HepG2 (cell line): ENCODE data around the gene GSAP. TPM values are rescaled to one million over a fixed set of nuclear protein-coding genes. Genes with fewer than 3 reads are reported as not detected.

Experiments used
- ATAC-seq: fragments of 200-7000 bp; cut with Tn5 transposase; 3 replicates; pipeline ENCODE4 v1.9.1; 2020; ENCODE audit warnings: mild to moderate bottlenecking, moderate library complexity
- BruUV-seq: library from RNA; stranded (reverse); fragments of 400-500 nt; replicated peaks from 2 replicates; lab custom pipeline; 2021; lab: Mats Ljungman, UMichigan
- CTCF ChIA-PET: fragments of 300-600 bp; formaldehyde crosslinking; extraction: SDS; loops from one replicate; lab custom pipeline; 2021; ENCODE audit warnings: low total read pairs, inconsistent platforms, low intra/inter-chr PET ratio; lab: Yijun Ruan, JAX
- POLR2A ChIA-PET: fragments of 350-600 bp; sonication (Branson Sonifier 250); formaldehyde crosslinking; loops from one replicate; lab custom pipeline; 2020; ENCODE audit warnings: antibody characterized with exemption, inconsistent platforms; lab: Yijun Ruan, JAX
- DNase-seq: peaks from one replicate; pipeline ENCODE4 v3.0.0-alpha.2; 2015; ENCODE audit warnings: low spot score
- FAIRE-seq: peaks from 3 replicates; lab custom pipeline; 2011; peaks lifted over from hg19 to GRCh38; lab: Jason Lieb, UNC
- H2AFZ ChIP-seq: one replicate; pipeline ENCODE4 v1.6.1; 2011; ENCODE audit warnings: low read length, inconsistent platforms
- H3K27ac ChIP-seq: fragments of 300-600 bp; 3 replicates; pipeline ENCODE4 v1.8.0; 2011; ENCODE audit warnings: mixed run types, mild to moderate bottlenecking, mixed read lengths, low read length, inconsistent platforms; ENCODE audit not compliant: insufficient read depth; ENCODE audit errors: extremely low read length
- H3K27me3 ChIP-seq, 2 experiments: fragments of 200-600 bp in 1 of 2; 2 replicates in 1 of 2; 3 replicates in 1 of 2; pipeline versions ENCODE4 v1.6.0 to v1.8.0; 2011; ENCODE audit warnings: low read length in 2 of 2, mild to moderate bottlenecking in 2 of 2, moderate library complexity in 2 of 2, inconsistent platforms in 1 of 2; ENCODE audit not compliant: insufficient read depth in 2 of 2, control insufficient read depth in 1 of 2
- H3K36me3 ChIP-seq, 2 experiments: fragments of 200-600 bp in 1 of 2; replicated peaks in 1 of 2; 2 replicates in 1 of 2; 3 replicates in 1 of 2; pipeline versions ENCODE4 v1.5.1 to v1.8.0; 2011; ENCODE audit warnings: low read length in 2 of 2, inconsistent platforms in 1 of 2; ENCODE audit not compliant: insufficient read depth in 2 of 2, control insufficient read depth in 1 of 2
- H3K4me1 ChIP-seq: 2 replicates; pipeline ENCODE4 v1.5.1; 2012; ENCODE audit warnings: low read length, inconsistent platforms; ENCODE audit not compliant: insufficient read depth
- H3K4me2 ChIP-seq: 2 replicates; pipeline ENCODE4 v1.6.0; 2011; ENCODE audit warnings: low read depth, low read length, inconsistent platforms
- H3K4me3 ChIP-seq, 3 experiments: fragments of 200-600 bp in 1 of 3; sonication (generic), shearing (Covaris generic) in 1 of 3; replicated peaks in 1 of 3; 2 replicates each; pipeline ENCODE4 v1.5.1; 2011 to 2016; ENCODE audit warnings: low read length in 3 of 3, inconsistent platforms in 2 of 3, low read depth in 2 of 3, mild to moderate bottlenecking in 2 of 3, control low read depth in 1 of 3, mixed read lengths in 1 of 3; ENCODE audit not compliant: insufficient read depth in 1 of 3
- H3K79me2 ChIP-seq: one replicate; pipeline ENCODE4 v1.6.1; 2011; ENCODE audit warnings: low read length, inconsistent platforms; ENCODE audit not compliant: insufficient read depth
- H3K9ac ChIP-seq: 2 replicates; pipeline ENCODE4 v1.6.0; 2011; ENCODE audit warnings: mild to moderate bottlenecking, low read depth, low read length, inconsistent platforms; ENCODE audit not compliant: insufficient read depth
- H3K9me3 ChIP-seq: 2 replicates; pipeline ENCODE4 v1.5.1; 2012; ENCODE audit warnings: mild to moderate bottlenecking, low read length
- H4K20me1 ChIP-seq: 2 replicates; pipeline ENCODE4 v1.6.0; 2011; ENCODE audit warnings: inconsistent platforms, mild to moderate bottlenecking, low read length, moderate library complexity; ENCODE audit not compliant: insufficient read depth
- NCOA2 ChIP-seq: sonication (generic); formaldehyde crosslinking; IDR thresholded peaks from 2 replicates; pipeline ENCODE4 v1.8.0; 2022; ENCODE audit warnings: inconsistent platforms
- NFATC3 ChIP-seq: sonication (generic); formaldehyde crosslinking; IDR thresholded peaks from 2 replicates; pipeline ENCODE4 v1.5.1; 2020; ENCODE audit warnings: mild to moderate bottlenecking, missing genetic modification reagents
- NR0B2 ChIP-seq: sonication (generic); formaldehyde crosslinking; IDR thresholded peaks from 2 replicates; pipeline ENCODE4 v1.4.0; 2020; ENCODE audit warnings: mild to moderate bottlenecking, missing genetic modification reagents
- RORA ChIP-seq: sonication (generic); formaldehyde crosslinking; IDR thresholded peaks from 2 replicates; pipeline ENCODE4 v1.5.0; 2020; ENCODE audit warnings: mild to moderate bottlenecking, missing genetic modification reagents, moderate library complexity
- SYNCRIP ChIP-seq: fragments of 200-400 bp; formaldehyde crosslinking; IDR thresholded peaks from 2 replicates; pipeline ENCODE4 v1.6.1; 2018; ENCODE audit warnings: mild to moderate bottlenecking, low read depth, low read length; ENCODE audit not compliant: insufficient read depth
- TMF1 ChIP-seq: sonication (generic); formaldehyde crosslinking; IDR thresholded peaks from 2 replicates; pipeline ENCODE4 v1.8.1; 2022; ENCODE audit warnings: low read depth, missing genetic modification reagents
- ZBED4 ChIP-seq: sonication (generic); formaldehyde crosslinking; IDR thresholded peaks from 2 replicates; pipeline ENCODE4 v1.4.0; 2020; ENCODE audit warnings: missing genetic modification reagents, borderline replicate concordance
- ZBTB38 ChIP-seq: sonication (generic); formaldehyde crosslinking; IDR thresholded peaks from 2 replicates; pipeline ENCODE4 v1.5.1; 2020; ENCODE audit warnings: mild to moderate bottlenecking, missing genetic modification reagents
- ZFP36L1 ChIP-seq: sonication (generic); formaldehyde crosslinking; IDR thresholded peaks from 2 replicates; pipeline ENCODE4 v1.8.0; 2022; ENCODE audit warnings: mild to moderate bottlenecking, missing genetic modification reagents, moderate library complexity
- ZNF256 ChIP-seq: sonication (generic); formaldehyde crosslinking; conservative IDR thresholded peaks from 2 replicates; pipeline ENCODE4 v1.4.0; 2020; ENCODE audit warnings: missing genetic modification reagents
- ZNF34 ChIP-seq: sonication (generic); formaldehyde crosslinking; IDR thresholded peaks from 2 replicates; pipeline ENCODE4 v1.4.0; 2020; ENCODE audit warnings: mild to moderate bottlenecking, missing genetic modification reagents, borderline replicate concordance
- ZNF451 ChIP-seq: sonication (generic); formaldehyde crosslinking; IDR thresholded peaks from 2 replicates; pipeline ENCODE4 v1.5.0; 2020; ENCODE audit warnings: mild to moderate bottlenecking, missing genetic modification reagents
- ZNF556 ChIP-seq: sonication (generic); formaldehyde crosslinking; IDR thresholded peaks from 2 replicates; pipeline ENCODE4 v1.4.0; 2020; ENCODE audit warnings: mild to moderate bottlenecking, missing genetic modification reagents, borderline replicate concordance
- ZNF616 ChIP-seq: sonication (generic); formaldehyde crosslinking; IDR thresholded peaks from 2 replicates; pipeline ENCODE4 v1.5.0; 2020; ENCODE audit warnings: low read depth, mild to moderate bottlenecking, missing genetic modification reagents
- ZNF761 ChIP-seq: sonication (generic); formaldehyde crosslinking; conservative IDR thresholded peaks from 2 replicates; pipeline ENCODE4 v1.4.0; 2020; ENCODE audit warnings: mild to moderate bottlenecking, missing genetic modification reagents
- ZSCAN22 ChIP-seq: sonication (generic); formaldehyde crosslinking; IDR thresholded peaks from 2 replicates; pipeline ENCODE4 v1.4.0; 2020; ENCODE audit warnings: mild to moderate bottlenecking, missing genetic modification reagents
- WGBS: methylation state at CpG from one replicate; pipeline ENCODE4 v1.1.6; 2017; ENCODE audit warnings: low lambda C conversion rate; 5-methylcytosine and 5-hydroxymethylcytosine counted together
- in situ Hi-C: cut with HindIII; loops from 2 replicates; pipeline ENCODE4 v1.10.0; 2017; ENCODE audit warnings: low pct_unique_long_range_greater_than_20kb; ENCODE audit not compliant: extremely low pct_ligation_motif_present
- intact Hi-C: fragments of 100-400 bp; cut with micrococcal nuclease; formaldehyde crosslinking; loops from one replicate; pipeline ENCODE4 v1.10.0; 2022; ENCODE audit not compliant: unreplicated experiment
- polyA plus RNA-seq, 8 experiments: library from polyadenylated mRNA; depleted of rRNA in 3 of 8; stranded (reverse) in 7 of 8; unstranded in 1 of 8; fragments of >200 nt; fragmentation: Illumina TruSeq in 4 of 8; extraction: Trizol in 4 of 8; gene quantifications; 2 replicates each; pipeline versions ENCODE4 v1.2.1 to v1.2.3, GENCODE V29; 2011 to 2016; ENCODE audit warnings: low read depth in 4 of 8, missing spikeins in 1 of 8, mixed read lengths in 1 of 8; ENCODE audit not compliant: insufficient read depth in 1 of 8
- total RNA-seq, 5 experiments: library from RNA; depleted of rRNA; stranded (reverse); fragments of >200 nt; fragmentation: Illumina TruSeq; extraction: Trizol; gene quantifications; 2 replicates each; pipeline ENCODE4 v1.2.3, GENCODE V29; 2016; ENCODE audit warnings: low read depth in 1 of 5
- TF ChIP-seq, protein P1 (sequence below): IDR thresholded peaks from 2 replicates; pipeline ENCODE4 v1.6.1; 2016
- TF ChIP-seq, protein P2 (sequence below): sonication (generic); formaldehyde crosslinking; IDR thresholded peaks from 2 replicates; pipeline ENCODE4 v1.8.0; 2022; ENCODE audit warnings: low read depth, missing genetic modification reagents

The GSAP gene
- total and polyA plus RNA-seq, 2 of the 13 experiments (the other 11 are each of a cell fraction or from before 2014, with no cell fraction given) = 34.6 to 40.6 TPM

DNA sequence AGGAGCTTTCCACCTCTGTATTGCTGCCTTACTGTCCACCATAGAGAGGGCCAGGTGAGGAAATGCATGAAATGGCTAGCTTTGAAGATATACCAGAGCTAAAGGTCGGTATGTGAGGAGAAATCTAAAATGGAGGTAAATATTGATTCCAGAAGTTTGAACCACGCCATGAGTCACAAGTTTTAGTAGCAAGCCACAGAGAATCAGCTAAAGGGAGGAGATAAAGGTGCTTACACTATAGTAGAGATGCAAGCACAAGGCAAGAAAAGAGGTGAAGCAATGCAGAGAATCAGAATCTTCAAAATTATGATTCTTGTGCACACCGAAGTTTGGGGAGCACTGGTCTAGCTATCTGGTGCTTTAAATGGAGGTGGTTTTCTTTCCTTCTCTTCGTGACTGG, 3.0 kb upstream of the GSAP start:
- CTCF ChIA-PET = no interaction called here

More for the DNA sequence above, 3.0 kb upstream of the GSAP start:
- 86% methylated on average over 4 of the region's 4 CpGs for WGBS
- Histone ChIP-seq H3K27me3 (no peaks in the 10 kb centered on the region), H2AFZ (peak overlapping the region; percentile 73), H3K36me3 (no peaks in the 10 kb centered on the region), H3K9ac (no peak overlapping the region), H3K79me2 (peaks cover 23% of the 10 kb centered on the region), H3K27ac (no peak overlapping the region), H3K4me3 (no peak overlapping the region), H4K20me1 (no peaks in the 10 kb centered on the region), H3K4me1 (peaks cover 51% of the 10 kb centered on the region), H3K4me2 (no peak overlapping the region), H3K9me3 (no peaks in the 10 kb centered on the region)
- in situ Hi-C loops = no loop called here
- DNase-seq (no peak), ATAC-seq (no peak), FAIRE-seq (no peak)
- TF ChIP-seq ZNF616 (CRISPR knock-in tag) (no peak), ZSCAN22 (CRISPR knock-in tag) (no peak), ZNF256 (CRISPR knock-in tag) (no peak), NFATC3 (no peak), ZFP36L1 (CRISPR knock-in tag) (no peak), NCOA2 (CRISPR knock-in tag) (no peak), SYNCRIP (no peak), ZNF761 (CRISPR knock-in tag) (no peak), RORA (CRISPR knock-in tag) (no peak), ZNF451 (CRISPR knock-in tag) (no peak), ZNF34 (CRISPR knock-in tag) (no peak), TMF1 (no peak), ZBED4 (CRISPR knock-in tag) (no peak), ZBTB38 (CRISPR knock-in tag) (no peak), ZNF556 (CRISPR knock-in tag) (no peak), NR0B2 (no peak)
- TF ChIP-seq, protein P1, sequence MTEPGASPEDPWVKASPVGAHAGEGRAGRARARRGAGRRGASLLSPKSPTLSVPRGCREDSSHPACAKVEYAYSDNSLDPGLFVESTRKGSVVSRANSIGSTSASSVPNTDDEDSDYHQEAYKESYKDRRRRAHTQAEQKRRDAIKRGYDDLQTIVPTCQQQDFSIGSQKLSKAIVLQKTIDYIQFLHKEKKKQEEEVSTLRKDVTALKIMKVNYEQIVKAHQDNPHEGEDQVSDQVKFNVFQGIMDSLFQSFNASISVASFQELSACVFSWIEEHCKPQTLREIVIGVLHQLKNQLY (CRISPR knock-in tag) = no peak
- TF ChIP-seq, protein P2, sequence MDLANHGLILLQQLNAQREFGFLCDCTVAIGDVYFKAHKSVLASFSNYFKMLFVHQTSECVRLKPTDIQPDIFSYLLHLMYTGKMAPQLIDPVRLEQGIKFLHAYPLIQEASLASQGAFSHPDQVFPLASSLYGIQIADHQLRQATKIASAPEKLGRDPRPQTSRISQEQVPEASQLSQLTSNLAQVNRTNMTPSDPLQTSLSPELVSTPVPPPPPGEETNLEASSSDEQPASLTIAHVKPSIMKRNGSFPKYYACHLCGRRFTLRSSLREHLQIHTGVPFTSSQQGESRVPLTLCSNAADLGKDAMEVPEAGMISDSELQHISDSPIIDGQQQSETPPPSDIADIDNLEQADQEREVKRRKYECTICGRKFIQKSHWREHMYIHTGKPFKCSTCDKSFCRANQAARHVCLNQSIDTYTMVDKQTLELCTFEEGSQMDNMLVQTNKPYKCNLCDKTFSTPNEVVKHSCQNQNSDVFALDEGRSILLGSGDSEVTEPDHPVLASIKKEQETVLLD (CRISPR knock-in tag) = no peak
- POLR2A ChIA-PET = interaction anchor here (1.4 kb wide), 1 partner anchor 10 kb away, joined by 3 read pairs; no protein-coding TSS in a partner anchor
- intact Hi-C loops = loop anchor here (5.0 kb wide), 1 partner anchor 118 kb away; the partner anchor contains the start of gene PTPN12
- no TSS peak for BruUV-seq
